Cerebellar cortex (tissue), 1 donor: ENCODE measurements around the gene RFC5.
"Not testable (repeated sequence)": the region's sequence is repeated elsewhere in the genome, so short reads cannot be mapped to it uniquely, and the experiment has no call there.

Experiments used
- DNase-seq: peaks from one replicate; pipeline ENCODE4 v3.0.0-alpha.2; 2015; ENCODE audit warnings: low spot score

The RFC5 gene

GRCh38 chr12:118016424-118017264 is at the start of gene RFC5:
Gene RFC5, plus strand, starts transcription at chr12:118016703. Its CDS starts 125 bp downstream, at chr12:118016828.
- DNase-seq = peak; percentile 98

GRCh38 chr12:117967043-117967442 is 49.5 kb upstream of the RFC5 start:
- no peak for DNase-seq

- DNase-seq = peak; percentile 73
Observed at GRCh38 chr12:117967512-117967911, 49.0 kb upstream of the RFC5 start.

- peak; percentile 51 for DNase-seq
Observed at GRCh38 chr12:117968151-117968789, 48.2 kb upstream of the RFC5 start.

- peak; percentile 77 for DNase-seq
Observed at GRCh38 chr12:117968826-117969659, 47.5 kb upstream of the RFC5 start, which contains the start of gene KSR2. Gene KSR2, minus strand, starts transcription at chr12:117968990. Its CDS starts 735 bp downstream, at chr12:117968255.

GRCh38 chr12:117970334-117970733 is 46.2 kb upstream of the RFC5 start:
- no peak for DNase-seq

- DNase-seq = no peak
Observed at GRCh38 chr12:117972301-117972700, 44.2 kb upstream of the RFC5 start.

GRCh38 chr12:117975006-117975405 is 41.5 kb upstream of the RFC5 start:
- no peak for DNase-seq

- no peak for DNase-seq
Observed at GRCh38 chr12:117977373-117977772, 39.1 kb upstream of the RFC5 start.

- no peak for DNase-seq
Observed at GRCh38 chr12:117980616-117981015, 35.9 kb upstream of the RFC5 start.

GRCh38 chr12:117981267-117981666 is 35.2 kb upstream of the RFC5 start:
- DNase-seq = no peak

GRCh38 chr12:117985182-117985581 is 31.3 kb upstream of the RFC5 start:
- DNase-seq = no peak

GRCh38 chr12:117986705-117987469 is 29.6 kb upstream of the RFC5 start:
- DNase-seq = no peak

GRCh38 chr12:117994551-117995438 is 21.7 kb upstream of the RFC5 start:
- no peak for DNase-seq

GRCh38 chr12:117998719-117999118 is 17.8 kb upstream of the RFC5 start:
- DNase-seq = no peak

GRCh38 chr12:117999806-118000205 is 16.7 kb upstream of the RFC5 start:
- DNase-seq = not testable (repeated sequence)

- no peak for DNase-seq
Observed at GRCh38 chr12:118010903-118011302, 5.6 kb upstream of the RFC5 start.

- DNase-seq = no peak
Observed at GRCh38 chr12:118011377-118011776, 5.1 kb upstream of the RFC5 start.

GRCh38 chr12:118011961-118012360 is 4.5 kb upstream of the RFC5 start:
- no peak for DNase-seq

- no peak for DNase-seq
Observed at GRCh38 chr12:118013283-118013682, 3.2 kb upstream of the RFC5 start.

- DNase-seq = no peak
Observed at GRCh38 chr12:118015306-118015705, 1.2 kb upstream of the RFC5 start.
